ENCODE measurements around the gene NELL2. TPM values are rescaled to one million over a fixed set of nuclear protein-coding genes. Genes with fewer than 3 reads are reported as not detected.

The NELL2 gene
- polyA plus RNA-seq, 10 donors, result 0.55 to 12.3 (median 1.1) TPM

DNA sequence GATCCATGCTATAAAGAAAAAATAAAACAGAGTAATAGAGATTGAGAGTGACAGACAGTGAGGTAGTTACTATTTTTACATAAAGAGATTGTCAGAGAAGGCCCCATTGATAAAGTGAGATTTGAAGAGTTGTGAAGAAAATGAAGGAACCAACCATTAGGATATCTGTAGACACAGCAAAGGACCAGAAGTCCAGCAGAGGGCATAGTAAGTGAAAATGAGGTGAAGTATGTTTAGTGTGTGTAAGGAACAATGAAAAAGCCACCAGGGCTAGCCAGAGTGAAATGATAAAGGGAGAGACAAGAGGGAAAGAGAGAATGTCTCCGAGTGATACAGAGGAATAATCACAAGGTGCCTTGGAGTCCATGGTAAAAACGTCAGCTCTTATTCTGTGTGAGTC is 411.0 kb downstream of the NELL2 start:
- no peak for DNase-seq

DNA sequence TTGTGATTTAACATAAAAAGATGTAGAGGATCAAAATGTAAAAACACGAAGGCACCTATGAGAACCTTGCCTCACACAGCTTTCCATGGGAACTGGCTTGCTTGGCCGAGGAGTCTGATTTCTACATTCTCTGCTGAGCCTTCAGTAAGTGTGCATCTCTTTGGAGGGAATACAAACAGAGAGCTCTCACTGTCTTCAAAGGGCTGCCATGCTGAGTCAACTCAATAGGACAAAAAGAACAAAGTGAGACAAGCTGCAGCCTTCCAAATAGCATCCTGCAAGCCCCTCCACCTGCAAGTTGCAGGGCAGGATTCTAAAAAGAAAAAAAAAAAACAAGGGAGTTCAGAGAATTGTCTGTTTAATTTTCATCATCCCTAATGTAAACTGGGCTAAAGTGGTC is 411.9 kb downstream of the NELL2 start:
- DNase-seq, result no peak

GRCh38 chr12:44462729-44463128 is 413.4 kb downstream of the NELL2 start:
- DNase-seq, result no peak

DNA sequence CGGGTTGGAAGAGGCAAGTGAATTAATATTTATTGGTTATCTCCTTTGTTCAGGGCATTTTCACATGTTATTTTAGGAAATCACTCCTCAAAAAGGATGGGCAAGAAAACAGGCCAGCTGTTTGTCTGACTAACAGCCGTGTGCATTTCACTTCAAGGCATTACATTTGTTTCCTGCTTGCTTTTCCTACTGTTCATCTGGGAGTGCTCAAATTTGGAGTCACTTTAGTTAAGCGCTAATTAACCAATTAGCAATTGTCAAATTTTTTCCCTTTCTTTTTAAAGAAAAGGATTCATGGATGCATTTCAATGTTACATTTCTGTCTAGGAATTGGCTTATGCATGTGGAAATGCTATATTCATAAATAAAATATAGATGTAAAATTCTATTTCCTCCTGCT is 415.9 kb downstream of the NELL2 start:
- no peak for DNase-seq

GRCh38 chr12:44459569-44459968 is 416.5 kb downstream of the NELL2 start:
- DNase-seq, result no peak

Other genes starting within 250 kb of the NELL2 start
- gene DBX2, start 174.8 kb upstream of the NELL2 start, polyA plus RNA-seq (ENCODE audit: insufficient read length in 10 of 10), result under 1 TPM in 9 of 10 donors, not detected in 1; 0.11 to 0.42 (median 0.17) TPM

All from muscle of back (tissue), 11 donors.